GM20431 (cell line): ENCODE results near the gene RAP1GAP2.

Experiments
- in situ Hi-C: fragments of 300-500 bp; cut with MseI, MboI; formaldehyde crosslinking; loops from one replicate; pipeline ENCODE4 v1.15.0; 2020; ENCODE audit warnings: low sequenced_read_pairs; ENCODE audit not compliant: unreplicated experiment

RAP1GAP2 gene

DNA sequence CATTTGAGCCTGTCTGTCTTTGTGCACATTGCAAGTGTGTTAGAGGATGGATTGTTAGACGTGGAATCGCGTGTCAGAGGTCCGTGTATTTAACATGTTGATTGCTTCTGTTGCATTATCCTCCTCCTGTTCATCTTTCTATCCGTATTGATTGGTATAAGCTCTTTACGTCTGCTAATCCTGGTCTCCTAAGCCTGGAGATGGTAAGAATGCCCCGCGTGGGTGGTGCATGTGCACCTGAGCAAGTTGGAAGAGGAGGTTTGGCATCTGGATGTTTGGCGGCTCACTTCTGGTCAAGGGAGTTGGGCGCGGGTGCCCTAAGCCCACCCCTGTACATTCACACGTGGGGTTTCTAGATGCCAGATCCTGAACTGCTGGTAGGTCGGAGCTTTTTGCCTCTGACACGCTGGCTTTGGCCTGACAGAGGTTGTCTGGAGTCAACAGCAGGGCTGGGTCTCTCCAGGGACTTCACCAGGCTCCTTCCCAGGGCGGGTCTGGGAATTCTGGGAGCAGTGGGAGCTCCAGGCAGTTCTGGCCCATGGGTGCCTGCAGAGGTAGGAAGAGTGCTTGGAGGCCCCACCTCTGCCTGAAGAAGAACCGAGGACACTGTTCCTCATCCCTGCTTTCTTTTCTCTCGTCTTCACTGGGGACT lies 159.8 kb downstream of the RAP1GAP2 start:
- in situ Hi-C loops = no loop called here

DNA sequence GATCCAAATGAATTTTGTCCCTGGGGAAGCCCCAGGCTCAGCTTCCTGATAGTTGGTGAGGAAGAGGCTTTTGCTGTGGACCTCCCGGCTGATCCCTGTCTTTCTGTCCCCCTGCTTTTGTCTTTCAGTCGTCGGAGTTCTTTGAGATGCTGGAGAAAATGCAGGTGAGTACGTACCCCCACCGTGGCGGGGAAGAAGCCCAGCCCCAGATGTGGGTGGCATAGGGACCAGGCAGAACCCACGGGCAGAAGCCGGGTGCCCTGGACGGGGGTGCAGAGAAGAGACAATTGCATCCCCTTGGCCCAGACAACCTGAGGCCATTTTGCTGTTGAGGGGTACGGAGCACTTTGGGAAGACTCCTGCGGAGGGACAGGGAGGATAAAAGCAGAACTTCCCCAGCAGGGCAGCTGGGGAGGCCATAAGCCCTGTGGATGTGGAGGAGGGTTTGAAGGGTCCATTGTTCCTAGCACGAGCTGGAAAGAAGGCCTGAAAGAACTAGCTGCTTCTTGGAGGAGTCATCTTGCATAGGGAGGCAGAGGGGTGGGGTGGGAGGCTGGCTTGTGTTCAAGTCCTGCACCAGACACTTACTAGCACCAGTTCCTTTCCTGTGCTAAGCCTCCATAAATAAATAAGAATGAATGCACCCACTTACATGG lies 161.5 kb downstream of the RAP1GAP2 start:
- in situ Hi-C loops = no loop called here

GRCh38 chr17:2958706-2959222 lies 162.5 kb downstream of the RAP1GAP2 start:
- in situ Hi-C loops = no loop called here

DNA sequence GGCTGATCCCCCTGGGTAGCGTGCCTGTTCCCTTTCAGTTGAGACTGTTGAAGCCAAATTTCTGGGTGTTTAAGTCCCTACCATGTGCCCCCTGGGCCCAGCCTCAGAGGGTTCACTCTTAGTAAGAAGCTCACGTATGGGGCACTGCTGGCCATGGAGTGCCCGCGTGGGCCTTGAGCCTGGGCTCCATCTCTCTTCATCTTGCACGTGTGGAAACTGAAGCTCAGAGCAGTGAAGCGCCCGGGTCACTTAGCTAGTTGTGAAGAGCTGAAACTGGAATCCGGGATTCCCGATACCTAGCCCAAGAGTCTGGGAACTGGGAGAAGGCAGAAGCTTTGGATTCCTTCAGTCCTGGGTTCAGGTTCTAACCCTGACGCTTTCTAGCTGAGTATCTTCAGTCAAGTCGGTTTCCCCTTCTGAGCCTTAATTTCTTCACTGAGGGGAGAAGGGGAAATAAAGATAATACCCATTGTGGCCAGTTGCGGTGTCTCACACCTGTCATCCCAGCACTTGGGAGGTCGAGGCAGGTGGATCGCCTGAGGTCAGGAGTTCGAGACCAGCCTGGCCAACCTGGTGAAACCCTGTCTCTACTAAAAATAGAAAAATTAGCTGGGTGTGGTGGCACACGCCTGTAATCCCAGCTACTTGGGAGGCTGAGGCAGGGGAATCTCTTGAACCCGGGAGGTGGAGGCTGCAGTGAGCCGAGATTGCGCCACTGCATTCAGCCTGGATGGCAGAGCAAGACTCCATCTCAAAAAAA lies 163.3 kb downstream of the RAP1GAP2 start:
- in situ Hi-C loops = no loop called here

DNA sequence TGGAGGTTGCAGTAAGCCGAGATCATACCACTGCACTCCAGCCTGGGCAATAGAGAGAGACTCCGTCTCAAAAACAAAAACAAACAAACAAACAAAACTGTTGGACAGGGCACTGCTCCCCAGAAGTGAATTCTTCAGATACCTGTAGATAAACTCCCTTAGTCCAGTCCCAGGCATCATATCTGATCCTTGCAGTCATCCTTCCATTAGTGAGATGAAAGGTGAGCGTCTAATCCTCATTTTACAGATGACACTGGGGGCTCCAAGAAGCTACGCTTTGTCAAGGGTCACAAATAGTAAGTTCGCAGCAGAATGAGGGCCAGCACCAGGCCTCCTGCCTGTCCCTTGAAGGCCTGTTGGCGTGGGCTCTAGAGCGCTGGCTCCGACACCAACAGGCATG lies 165.2 kb downstream of the RAP1GAP2 start:
- in situ Hi-C loops = no loop called here

GRCh38 chr17:2962236-2962635 lies 166.0 kb downstream of the RAP1GAP2 start:
- in situ Hi-C loops = no loop called here

DNA sequence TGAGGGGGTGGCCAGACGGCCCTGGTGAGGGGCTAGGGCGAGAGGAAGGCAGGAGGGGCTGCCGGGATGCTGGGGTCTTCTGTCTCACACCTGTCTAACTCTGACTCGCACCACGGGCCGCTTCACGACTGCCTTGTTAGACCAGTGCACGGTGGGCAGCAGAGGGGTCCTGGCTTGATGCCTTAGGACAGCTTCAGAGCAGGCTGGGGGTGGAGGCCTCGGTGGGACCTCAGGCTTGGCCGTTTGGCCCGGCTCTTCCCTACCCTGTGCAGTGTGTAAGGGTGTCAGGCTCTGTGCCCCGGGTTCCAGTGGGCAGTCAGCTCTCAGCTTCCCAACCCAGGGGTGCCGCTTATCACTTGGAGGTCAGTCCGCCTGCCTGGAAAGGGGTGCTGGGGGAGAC lies 166.5 kb downstream of the RAP1GAP2 start:
- in situ Hi-C loops = no loop called here

DNA sequence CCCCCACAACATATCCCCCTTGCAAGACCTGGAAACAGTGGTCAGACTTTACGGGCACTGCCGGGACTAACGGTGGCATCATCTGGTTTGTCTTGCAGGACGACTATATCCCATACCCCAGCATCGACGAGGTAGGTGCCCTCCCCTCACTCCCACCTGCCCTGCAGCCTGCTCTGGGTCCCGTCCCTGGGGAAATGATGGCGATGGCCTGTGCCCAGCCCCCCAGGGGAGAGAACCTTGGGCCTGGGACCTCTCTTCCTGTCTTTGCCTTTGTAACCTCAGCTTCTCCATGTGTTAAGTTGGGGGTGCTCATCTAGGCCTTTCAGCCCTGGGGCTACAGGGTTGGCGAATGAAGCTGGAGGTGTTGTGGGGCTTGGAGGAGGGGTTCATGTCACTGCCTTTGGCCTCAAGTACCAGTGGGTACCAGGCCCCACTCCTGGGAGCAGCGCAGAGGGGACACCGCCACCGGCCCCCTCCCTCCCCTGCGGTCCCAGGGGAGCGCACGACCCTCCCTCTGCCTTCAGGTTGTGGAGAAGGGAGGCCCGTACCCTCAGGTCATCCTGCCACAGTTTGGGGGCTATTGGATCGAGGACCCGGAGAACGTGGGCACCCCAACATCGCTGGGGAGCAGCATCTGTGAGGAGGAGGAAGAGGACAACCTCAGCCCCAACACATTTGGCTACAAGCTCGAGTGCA lies 167.2 kb downstream of the RAP1GAP2 start:
- in situ Hi-C loops = no loop called here

DNA sequence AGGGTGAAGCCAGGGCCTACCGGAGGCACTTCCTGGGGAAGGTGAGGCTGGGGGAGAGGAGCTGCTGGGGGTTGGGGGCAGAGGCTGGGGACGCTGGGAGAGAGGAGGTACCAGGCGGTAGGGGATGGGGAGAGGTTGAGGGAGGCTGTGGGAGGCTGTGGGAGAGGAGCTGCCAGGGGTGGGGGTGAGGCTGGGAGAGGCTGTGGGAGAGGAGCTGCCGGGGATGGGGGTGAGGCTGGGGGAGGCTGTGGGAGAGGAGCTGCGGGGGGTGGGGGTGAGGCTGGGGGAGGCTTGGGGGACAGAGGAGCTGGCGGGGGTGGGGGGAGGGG lies 167.8 kb downstream of the RAP1GAP2 start:
- in situ Hi-C loops = no loop called here

DNA sequence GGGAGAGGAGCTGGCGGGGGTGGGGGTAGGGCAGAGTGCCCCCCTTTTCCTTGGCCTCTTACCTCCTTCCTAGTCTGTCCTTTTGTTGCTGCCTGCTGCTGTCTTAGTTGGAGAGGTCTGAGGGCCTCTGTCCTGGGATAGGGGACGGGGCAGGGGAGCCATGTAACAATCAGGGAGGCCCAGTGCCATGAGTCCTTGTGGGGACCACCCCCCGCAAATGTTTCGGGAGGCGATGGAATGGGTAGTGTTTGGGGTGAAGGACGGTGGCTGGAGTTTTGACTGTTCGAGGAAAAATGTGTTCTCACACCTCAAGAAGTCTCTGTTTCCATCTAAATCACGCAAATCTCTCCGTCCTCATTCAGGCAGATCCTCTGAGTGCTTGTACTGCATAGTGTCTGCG lies 168.1 kb downstream of the RAP1GAP2 start:
- in situ Hi-C loops = no loop called here

- in situ Hi-C loops = no loop called here
Observed at GRCh38 chr17:2964831-2965230, 168.6 kb downstream of the RAP1GAP2 start.

- in situ Hi-C loops = no loop called here
Observed at GRCh38 chr17:2965621-2966595, 169.7 kb downstream of the RAP1GAP2 start.

DNA sequence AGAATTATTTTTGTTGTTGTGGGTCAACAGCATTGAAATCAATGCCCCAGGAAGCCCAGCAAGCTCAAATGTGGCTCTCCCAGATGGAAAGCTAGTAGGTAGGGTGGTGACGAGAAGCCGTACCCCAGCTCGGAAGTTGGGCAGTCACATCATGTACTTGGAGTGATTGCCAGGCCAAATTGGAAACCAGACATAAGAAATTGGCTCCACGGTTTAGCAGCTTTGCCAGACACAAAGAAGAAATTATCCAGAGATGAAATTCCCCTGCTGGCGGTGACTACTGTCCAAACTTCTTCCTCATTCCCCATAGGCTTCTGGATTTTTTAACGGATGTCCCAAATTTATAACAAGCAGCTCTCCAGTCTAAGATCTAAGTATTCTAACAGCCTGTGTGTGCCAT lies 171.3 kb downstream of the RAP1GAP2 start:
- in situ Hi-C loops = no loop called here

GRCh38 chr17:2971851-2972250 lies 175.6 kb downstream of the RAP1GAP2 start:
- in situ Hi-C loops = no loop called here

GRCh38 chr17:2972749-2973148 lies 176.5 kb downstream of the RAP1GAP2 start:
- in situ Hi-C loops = no loop called here

DNA sequence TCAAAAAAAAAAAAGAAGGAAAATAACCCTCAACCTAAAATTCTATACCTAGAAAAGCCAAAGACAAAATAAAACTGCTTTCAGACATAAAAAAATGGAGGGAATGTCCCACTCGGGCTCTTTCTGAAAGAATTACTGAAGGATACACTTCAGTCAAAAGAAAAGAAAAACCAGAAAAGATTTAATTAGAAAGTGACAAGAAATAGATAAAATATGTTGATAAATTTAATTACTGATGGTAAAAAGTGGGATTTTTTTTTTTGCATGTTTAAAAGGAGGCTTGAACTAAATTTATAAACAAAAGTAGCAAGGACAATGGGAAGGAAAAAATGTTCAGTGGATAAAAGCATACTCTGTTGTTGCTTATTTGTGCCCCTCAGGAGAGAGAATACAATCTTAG lies 178.1 kb downstream of the RAP1GAP2 start:
- in situ Hi-C loops = no loop called here

- in situ Hi-C loops = no loop called here
Observed at GRCh38 chr17:2975469-2975958, 179.3 kb downstream of the RAP1GAP2 start.

GRCh38 chr17:2977157-2977556 lies 180.9 kb downstream of the RAP1GAP2 start:
- in situ Hi-C loops = no loop called here

DNA sequence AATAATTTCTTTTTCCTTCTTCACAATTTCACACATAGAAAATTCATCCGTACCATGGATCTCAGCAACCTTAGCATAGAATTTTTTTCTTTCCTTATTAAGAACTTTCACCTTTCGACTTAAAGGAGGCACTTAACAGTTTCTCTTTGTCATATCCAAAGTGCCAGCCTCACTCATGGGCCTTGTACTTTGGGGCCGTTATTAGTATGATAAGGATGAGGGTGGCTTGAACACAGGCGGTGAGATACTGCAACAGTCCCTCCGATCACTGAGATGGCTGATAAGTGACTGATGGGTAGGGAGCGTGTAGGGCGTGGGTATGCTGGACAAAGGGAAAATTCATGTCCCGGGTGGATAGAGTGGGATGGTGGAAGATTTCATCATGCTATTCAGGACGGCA lies 181.9 kb downstream of the RAP1GAP2 start:
- in situ Hi-C loops = no loop called here
